ENCODE data around the gene LRP3. TPM values are rescaled to one million over a fixed set of nuclear protein-coding genes. Genes with fewer than 3 reads are reported as not detected.
"Not testable (repeated sequence)": the region's sequence is repeated elsewhere in the genome, so short reads cannot be mapped to it uniquely, and the experiment has no call there.

LRP3 gene
- total RNA-seq, 2 experiments from 2014 or later = not detected

DNA sequence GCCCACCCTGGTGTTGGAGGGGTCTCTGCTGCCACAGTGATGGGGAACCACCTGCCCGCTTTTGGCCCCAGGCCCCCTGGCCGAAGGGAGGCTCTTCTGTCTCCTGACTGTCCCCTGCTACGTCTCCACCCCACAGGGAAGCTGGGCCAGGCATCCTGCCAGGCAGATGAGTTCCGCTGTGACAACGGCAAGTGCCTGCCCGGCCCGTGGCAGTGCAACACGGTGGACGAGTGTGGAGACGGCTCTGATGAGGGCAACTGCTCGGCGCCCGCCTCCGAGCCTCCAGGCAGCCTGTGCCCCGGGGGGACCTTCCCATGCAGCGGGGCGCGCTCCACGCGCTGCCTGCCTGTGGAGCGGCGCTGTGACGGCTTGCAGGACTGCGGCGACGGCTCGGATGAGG lies 11.0 kb downstream of the LRP3 start:
- ChIA-PET CTCF (no interaction called here), POLR2A (no interaction called here)
- DNase-seq (no peak), ATAC-seq (no peak)
- no peak overlapping the region for H3K27ac Mint-ChIP-seq
- no peak overlapping the region for H3K4me3 Mint-ChIP-seq
- H3K4me1 Mint-ChIP-seq (ENCODE audit: low read depth) = no peaks in the 10 kb centered on the region
- no peaks in the 10 kb centered on the region for H3K36me3 Mint-ChIP-seq (ENCODE audit: low read depth)
- no peaks in the 10 kb centered on the region for H3K9me3 Mint-ChIP-seq (ENCODE audit: insufficient read depth)
- no peaks in the 10 kb centered on the region for H3K27me3 Mint-ChIP-seq (ENCODE audit: low read depth)

DNA sequence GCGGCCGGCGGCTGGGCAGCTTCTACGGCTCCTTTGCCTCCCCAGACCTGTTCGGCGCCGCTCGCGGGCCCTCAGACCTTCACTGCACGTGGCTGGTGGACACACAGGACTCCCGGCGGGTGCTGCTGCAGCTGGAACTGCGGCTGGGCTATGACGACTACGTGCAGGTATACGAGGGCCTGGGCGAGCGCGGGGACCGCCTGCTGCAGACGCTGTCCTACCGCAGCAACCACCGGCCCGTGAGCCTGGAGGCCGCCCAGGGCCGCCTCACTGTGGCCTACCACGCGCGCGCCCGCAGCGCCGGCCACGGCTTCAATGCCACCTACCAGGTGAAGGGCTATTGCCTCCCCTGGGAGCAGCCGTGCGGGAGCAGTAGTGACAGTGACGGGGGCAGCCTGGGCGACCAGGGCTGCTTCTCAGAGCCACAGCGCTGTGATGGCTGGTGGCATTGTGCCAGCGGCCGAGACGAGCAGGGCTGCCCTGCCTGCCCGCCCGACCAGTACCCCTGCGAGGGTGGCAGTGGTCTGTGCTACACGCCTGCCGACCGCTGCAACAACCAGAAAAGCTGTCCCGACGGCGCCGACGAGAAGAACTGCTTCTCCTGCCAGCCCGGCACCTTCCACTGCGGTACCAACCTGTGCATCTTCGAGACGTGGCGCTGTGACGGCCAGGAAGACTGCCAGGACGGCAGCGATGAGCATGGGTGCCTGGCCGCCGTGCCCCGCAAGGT lies 11.6 kb downstream of the LRP3 start:
- ATAC-seq = no peak
- no peaks in the 10 kb centered on the region for H3K4me1 Mint-ChIP-seq (ENCODE audit: low read depth)
- no peak overlapping the region for H3K4me3 Mint-ChIP-seq
- no peak for DNase-seq
- ChIA-PET POLR2A (no interaction called here), CTCF (no interaction called here)
- no peak overlapping the region for H3K27ac Mint-ChIP-seq
- H3K9me3 Mint-ChIP-seq (ENCODE audit: insufficient read depth) = no peaks in the 10 kb centered on the region
- no peaks in the 10 kb centered on the region for H3K27me3 Mint-ChIP-seq (ENCODE audit: low read depth)
- no peaks in the 10 kb centered on the region for H3K36me3 Mint-ChIP-seq (ENCODE audit: low read depth)

- Mint-ChIP-seq H3K4me3 (no peak overlapping the region), H3K9me3 (ENCODE audit: insufficient read depth) (no peaks in the 10 kb centered on the region), H3K4me1 (ENCODE audit: low read depth) (no peaks in the 10 kb centered on the region), H3K27me3 (ENCODE audit: low read depth) (no peaks in the 10 kb centered on the region), H3K27ac (no peak overlapping the region), H3K36me3 (ENCODE audit: low read depth) (no peaks in the 10 kb centered on the region)
- DNase-seq (no peak), ATAC-seq (no peak)
- ChIA-PET CTCF (no interaction called here), POLR2A (no interaction called here)
Observed at GRCh38 chr19:33206261-33207039, 12.3 kb downstream of the LRP3 start.

DNA sequence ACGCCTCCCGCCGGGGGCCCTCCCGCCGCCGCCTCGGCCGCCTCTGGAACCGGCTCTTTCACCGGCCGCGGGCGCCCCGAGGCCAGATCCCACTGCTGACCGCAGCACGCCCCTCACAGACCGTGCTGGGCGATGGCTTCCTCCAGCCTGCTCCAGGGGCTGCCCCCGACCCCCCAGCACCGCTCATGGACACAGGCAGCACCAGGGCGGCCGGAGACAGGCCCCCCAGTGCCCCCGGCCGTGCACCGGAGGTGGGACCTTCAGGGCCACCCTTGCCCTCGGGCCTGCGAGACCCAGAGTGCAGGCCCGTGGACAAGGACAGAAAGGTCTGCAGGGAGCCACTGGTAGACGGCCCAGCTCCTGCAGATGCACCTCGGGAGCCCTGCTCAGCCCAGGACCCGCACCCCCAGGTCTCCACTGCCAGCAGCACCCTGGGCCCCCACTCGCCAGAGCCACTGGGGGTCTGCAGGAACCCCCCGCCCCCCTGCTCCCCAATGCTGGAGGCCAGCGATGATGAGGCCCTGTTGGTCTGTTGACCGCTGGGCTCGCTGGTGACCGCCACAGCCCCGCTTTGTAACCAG lies 13.0 kb downstream of the LRP3 start:
- ATAC-seq (no peak), DNase-seq (no peak)
- H3K4me3 Mint-ChIP-seq = no peak overlapping the region
- H3K9me3 Mint-ChIP-seq (ENCODE audit: insufficient read depth) = no peaks in the 10 kb centered on the region
- no peaks in the 10 kb centered on the region for H3K36me3 Mint-ChIP-seq (ENCODE audit: low read depth)
- H3K27me3 Mint-ChIP-seq (ENCODE audit: low read depth) = no peaks in the 10 kb centered on the region
- no peaks in the 10 kb centered on the region for H3K4me1 Mint-ChIP-seq (ENCODE audit: low read depth)
- no peak overlapping the region for H3K27ac Mint-ChIP-seq
- ChIA-PET POLR2A (no interaction called here), CTCF (no interaction called here)

GRCh38 chr19:33207903-33208302 lies 13.8 kb downstream of the LRP3 start:
- H3K27me3 Mint-ChIP-seq (ENCODE audit: low read depth) = no peaks in the 10 kb centered on the region
- H3K36me3 Mint-ChIP-seq (ENCODE audit: low read depth) = no peaks in the 10 kb centered on the region
- DNase-seq = no peak
- no peak overlapping the region for H3K27ac Mint-ChIP-seq
- no peaks in the 10 kb centered on the region for H3K9me3 Mint-ChIP-seq (ENCODE audit: insufficient read depth)
- H3K4me3 Mint-ChIP-seq = no peak overlapping the region
- no peaks in the 10 kb centered on the region for H3K4me1 Mint-ChIP-seq (ENCODE audit: low read depth)
- no peak for ATAC-seq
- ChIA-PET CTCF (no interaction called here), POLR2A (no interaction called here)

GRCh38 chr19:33208371-33208895 lies 14.3 kb downstream of the LRP3 start:
- ChIA-PET POLR2A (no interaction called here), CTCF (interaction anchor here (1.6 kb wide), 1 partner anchor 24 kb away, joined by 4 read pairs; no protein-coding TSS in a partner anchor)
- DNase-seq = no peak
- ATAC-seq = no peak
- no peaks in the 10 kb centered on the region for H3K36me3 Mint-ChIP-seq (ENCODE audit: low read depth)
- H3K4me1 Mint-ChIP-seq (ENCODE audit: low read depth) = no peaks in the 10 kb centered on the region
- no peak overlapping the region for H3K27ac Mint-ChIP-seq
- H3K4me3 Mint-ChIP-seq = no peak overlapping the region
- no peaks in the 10 kb centered on the region for H3K27me3 Mint-ChIP-seq (ENCODE audit: low read depth)
- no peaks in the 10 kb centered on the region for H3K9me3 Mint-ChIP-seq (ENCODE audit: insufficient read depth)

DNA sequence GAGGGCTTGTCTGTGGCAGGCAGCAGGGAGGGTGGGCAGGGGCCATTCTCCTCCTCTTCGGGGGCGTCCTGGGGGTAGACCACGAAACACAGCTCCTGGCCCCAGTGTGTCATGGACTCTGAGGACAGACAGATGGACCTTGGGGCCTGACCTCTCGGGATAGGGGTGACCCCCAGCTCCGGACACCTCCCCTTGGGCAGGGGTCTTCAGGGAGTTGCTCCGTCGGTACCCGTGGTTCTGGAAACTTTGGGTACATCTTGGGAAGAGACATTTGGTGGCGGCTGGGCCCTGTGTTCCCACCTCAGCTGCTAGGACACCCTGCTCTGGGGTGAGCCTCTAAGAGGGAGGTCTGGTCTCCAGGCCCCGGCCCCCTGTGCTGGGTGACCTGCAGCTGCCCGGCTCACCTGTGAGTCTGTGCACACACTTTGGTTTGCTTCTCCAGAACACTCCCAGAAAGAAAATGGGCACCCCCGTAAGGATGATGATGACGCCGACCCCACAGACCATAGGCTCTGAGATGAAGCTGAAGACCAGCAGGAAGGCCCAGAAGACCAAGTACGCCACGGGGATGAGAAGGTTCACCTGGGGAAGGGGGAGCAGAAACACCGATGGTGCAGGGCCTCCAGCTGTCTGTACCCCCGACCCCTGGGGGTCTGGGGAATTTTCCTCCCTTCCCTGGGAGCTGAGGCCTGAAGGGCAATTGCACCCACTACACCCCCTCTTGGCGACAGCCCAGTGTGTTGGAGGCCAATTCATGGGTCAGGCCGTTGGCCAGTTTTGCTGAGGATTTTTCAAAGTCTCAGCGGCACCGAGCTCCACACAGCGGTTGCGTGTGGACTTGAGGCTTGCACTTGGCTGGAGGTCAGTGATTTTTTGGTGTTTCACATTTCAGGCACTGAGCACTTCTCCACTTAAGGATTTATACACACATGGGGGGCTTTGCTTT lies 15.0 kb downstream of the LRP3 start:
- Mint-ChIP-seq H3K4me1 (ENCODE audit: low read depth) (no peaks in the 10 kb centered on the region), H3K27me3 (ENCODE audit: low read depth) (no peaks in the 10 kb centered on the region), H3K9me3 (ENCODE audit: insufficient read depth) (no peaks in the 10 kb centered on the region), H3K36me3 (ENCODE audit: low read depth) (no peaks in the 10 kb centered on the region), H3K27ac (no peak overlapping the region), H3K4me3 (no peak overlapping the region)
- ChIA-PET CTCF (interaction anchor here (1.6 kb wide), 1 partner anchor 25 kb away, joined by 4 read pairs; no protein-coding TSS in a partner anchor), POLR2A (no interaction called here)
- ATAC-seq (no peak), DNase-seq (no peak)

- ATAC-seq; H3K27ac Mint-ChIP-seq; H3K4me3 Mint-ChIP-seq; POLR2A ChIA-PET; DNase-seq; H3K4me1 Mint-ChIP-seq (ENCODE audit: low read depth); H3K9me3 Mint-ChIP-seq (ENCODE audit: insufficient read depth); H3K27me3 Mint-ChIP-seq (ENCODE audit: low read depth); H3K36me3 Mint-ChIP-seq (ENCODE audit: low read depth): not testable (repeated sequence)
- CTCF ChIA-PET = interaction anchor here (1.6 kb wide), 1 partner anchor 25 kb away, joined by 4 read pairs; no protein-coding TSS in a partner anchor
Observed at GRCh38 chr19:33209850-33210230, 15.7 kb downstream of the LRP3 start.

DNA sequence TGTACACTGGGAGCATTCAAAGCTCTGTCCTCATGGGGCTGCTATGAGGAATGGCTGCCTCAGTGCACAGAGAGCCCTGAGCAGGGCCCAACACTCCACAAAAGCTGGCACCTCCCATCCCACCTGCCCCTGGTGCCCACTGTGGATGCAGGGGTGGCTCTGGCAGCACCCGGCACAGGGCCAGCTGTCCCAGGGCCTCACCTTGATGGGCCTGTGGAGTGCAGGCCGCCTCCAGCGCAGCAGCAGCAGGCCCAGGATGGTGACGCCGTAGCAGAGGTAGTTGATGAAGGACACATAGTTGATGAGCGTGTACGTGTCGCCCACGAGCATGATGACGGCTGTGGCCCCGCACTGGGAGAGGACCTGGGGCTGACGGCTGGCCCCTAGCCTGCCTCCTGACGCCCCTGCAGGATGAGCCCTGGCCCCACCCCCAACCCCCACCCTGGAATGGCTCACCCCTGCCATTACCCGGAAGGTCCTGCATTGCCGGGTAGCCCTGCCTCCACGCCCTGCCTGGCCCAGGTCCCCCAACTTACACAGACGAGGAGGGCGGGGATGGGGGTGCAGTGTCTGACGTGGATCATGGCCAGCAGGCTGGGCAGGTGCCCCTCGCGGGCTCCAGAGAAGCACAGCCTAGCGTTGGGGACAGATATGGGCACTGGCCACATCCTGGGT lies 16.3 kb downstream of the LRP3 start:
- ChIA-PET CTCF (no interaction called here), POLR2A (no interaction called here)
- no peak overlapping the region for H3K4me3 Mint-ChIP-seq
- no peaks in the 10 kb centered on the region for H3K36me3 Mint-ChIP-seq (ENCODE audit: low read depth)
- no peaks in the 10 kb centered on the region for H3K4me1 Mint-ChIP-seq (ENCODE audit: low read depth)
- ATAC-seq (no peak), DNase-seq (no peak)
- no peak overlapping the region for H3K27ac Mint-ChIP-seq
- no peaks in the 10 kb centered on the region for H3K9me3 Mint-ChIP-seq (ENCODE audit: insufficient read depth)
- no peaks in the 10 kb centered on the region for H3K27me3 Mint-ChIP-seq (ENCODE audit: low read depth)

DNA sequence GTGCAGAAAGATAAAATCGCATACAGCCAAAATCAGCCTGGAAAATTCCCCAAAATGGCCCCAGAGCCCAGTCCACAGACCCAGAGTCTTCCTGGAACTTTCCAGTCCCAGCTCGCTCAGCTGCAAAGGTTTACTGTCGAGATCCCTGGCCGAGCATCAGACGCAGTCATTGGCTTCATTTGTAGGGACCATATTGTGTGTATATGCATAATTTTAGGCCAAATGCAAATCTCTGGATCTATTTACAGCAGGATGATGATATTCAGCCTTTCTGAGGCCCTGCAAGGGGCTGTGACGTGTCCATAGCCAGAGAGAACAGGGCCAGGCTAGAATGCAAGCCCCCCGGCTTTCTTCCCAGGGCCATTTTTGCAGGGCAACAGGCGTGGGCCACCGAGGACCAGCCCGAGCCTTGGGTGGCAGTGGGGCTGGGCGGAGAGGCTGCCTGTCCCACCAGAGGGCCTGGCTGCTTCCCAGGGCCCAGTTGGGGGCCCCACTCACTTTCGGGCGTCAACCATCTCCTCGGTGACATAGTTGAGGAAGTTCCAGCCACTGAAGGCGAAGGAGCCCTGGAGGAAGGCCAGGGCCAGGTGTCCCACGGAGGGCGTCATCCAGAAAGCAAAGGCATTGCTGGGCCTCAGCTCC lies 17.8 kb downstream of the LRP3 start:
- H3K9me3 Mint-ChIP-seq (ENCODE audit: insufficient read depth) = no peaks in the 10 kb centered on the region
- H3K27ac Mint-ChIP-seq = no peak overlapping the region
- ChIA-PET POLR2A (no interaction called here), CTCF (no interaction called here)
- no peak for ATAC-seq
- H3K4me3 Mint-ChIP-seq = no peak overlapping the region
- H3K27me3 Mint-ChIP-seq (ENCODE audit: low read depth) = no peaks in the 10 kb centered on the region
- no peaks in the 10 kb centered on the region for H3K4me1 Mint-ChIP-seq (ENCODE audit: low read depth)
- DNase-seq = no peak
- no peaks in the 10 kb centered on the region for H3K36me3 Mint-ChIP-seq (ENCODE audit: low read depth)
